Muscle layer of duodenum (tissue), 2 donors: Measurements from ENCODE around the gene THOC1.

Experiments used
- H3K27ac ChIP-seq: one replicate; pipeline ENCODE4 v1.7.0; 2013; ENCODE audit warnings: mild to moderate bottlenecking, low read length
- H3K27me3 ChIP-seq: one replicate; pipeline ENCODE4 v1.7.0; 2013; ENCODE audit warnings: low read depth, mild to moderate bottlenecking, control low read depth, low read length
- H3K36me3 ChIP-seq, 2 donors: one replicate each; pipeline ENCODE4 v1.7.0; 2013; ENCODE audit warnings: low read length in 2 of 2, control low read depth in 1 of 2, mild to moderate bottlenecking in 1 of 2; ENCODE audit not compliant: insufficient read depth in 2 of 2, control insufficient read depth in 1 of 2
- H3K4me1 ChIP-seq, 2 donors: one replicate each; pipeline ENCODE4 v1.7.0; 2013; ENCODE audit warnings: low read length in 2 of 2, mild to moderate bottlenecking in 2 of 2, control low read depth in 1 of 2, moderate library complexity in 1 of 2; ENCODE audit not compliant: insufficient read depth in 2 of 2, control insufficient read depth in 1 of 2
- H3K4me3 ChIP-seq, 2 donors: one replicate each; pipeline ENCODE4 v1.7.0; 2013; ENCODE audit warnings: low read length in 2 of 2, low read depth in 1 of 2, mild to moderate bottlenecking in 1 of 2
- H3K9me3 ChIP-seq, 2 donors: one replicate each; pipeline ENCODE4 v1.7.0; 2013; ENCODE audit warnings: low read length in 2 of 2, control low read depth in 1 of 2, mild to moderate bottlenecking in 1 of 2; ENCODE audit not compliant: control insufficient read depth in 1 of 2
- donor health status: healthy.

THOC1 gene

DNA sequence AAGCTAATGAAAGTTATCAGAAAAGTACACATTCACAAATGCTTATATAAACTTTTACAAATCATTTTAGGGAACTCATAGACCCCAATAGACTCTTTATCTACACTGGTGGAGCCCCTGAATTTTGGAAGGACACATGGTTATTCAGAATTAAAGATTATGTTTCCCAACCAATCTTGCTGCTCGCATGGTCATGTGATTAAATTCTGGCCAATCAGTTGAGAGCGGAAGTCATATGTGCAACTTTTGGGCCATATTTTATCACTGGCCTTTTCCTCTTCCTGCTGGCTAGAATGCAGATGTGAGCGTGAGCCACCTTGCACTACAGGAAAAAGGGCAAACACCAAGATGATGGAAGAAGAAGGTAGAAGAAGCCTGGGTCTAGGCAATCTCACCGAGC lies 19.8 kb downstream of the THOC1 start:
- H3K27me3 ChIP-seq: no peaks in the 10 kb centered on the region
- no peak overlapping the region for H3K27ac ChIP-seq
- H3K9me3 ChIP-seq: no peaks in the 10 kb centered on the region
- H3K36me3 ChIP-seq: peaks cover 55 to 69% of the 10 kb centered on the region in 2 donors
- no peak overlapping the region for H3K4me3 ChIP-seq
- no peaks in the 10 kb centered on the region for H3K4me1 ChIP-seq

- Histone ChIP-seq H3K27ac (no peak overlapping the region), H3K36me3 (peaks cover 45 to 53% of the 10 kb centered on the region in 2 donors)
These were observed 22.5 kb downstream of the THOC1 start for GRCh38 chr18:245282-245847.

DNA sequence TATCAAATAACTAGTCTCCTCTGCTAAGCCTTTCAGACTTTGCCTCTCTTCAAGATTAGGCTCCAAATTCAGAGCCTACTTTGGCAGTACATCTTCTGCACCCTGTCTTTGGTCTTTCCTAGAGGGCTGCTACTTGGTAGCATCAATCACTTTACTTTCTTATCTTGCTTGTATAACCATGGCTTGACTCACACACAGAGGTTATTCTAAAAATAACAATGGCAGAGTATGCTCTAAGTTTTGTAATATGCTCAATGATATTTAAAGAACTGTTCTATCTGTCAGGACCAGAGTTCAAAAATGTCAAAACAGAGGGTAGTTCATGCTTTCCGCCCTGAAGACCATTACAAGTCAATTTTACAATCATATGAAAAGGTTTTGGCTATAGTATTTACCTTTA lies 27.7 kb downstream of the THOC1 start:
- H3K27ac ChIP-seq: no peak overlapping the region
- no peak overlapping the region for H3K4me3 ChIP-seq
- H3K36me3 ChIP-seq: peaks cover 19 to 20% of the 10 kb centered on the region in 2 donors
- no peaks in the 10 kb centered on the region for H3K4me1 ChIP-seq
- no peaks in the 10 kb centered on the region for H3K27me3 ChIP-seq
- no peaks in the 10 kb centered on the region for H3K9me3 ChIP-seq

More at GRCh38 chr18:245282-245847, 22.5 kb downstream of the THOC1 start:
- no peak overlapping the region for H3K4me3 ChIP-seq
- H3K4me1 ChIP-seq: no peaks in the 10 kb centered on the region
- H3K9me3 ChIP-seq: no peaks in the 10 kb centered on the region
- H3K27me3 ChIP-seq: no peaks in the 10 kb centered on the region

GRCh38 chr18:231563-231962 lies 36.3 kb downstream of the THOC1 start:
- H3K36me3 ChIP-seq: peaks cover 8 to 16% of the 10 kb centered on the region in 2 donors
- H3K27ac ChIP-seq: no peak overlapping the region
- no peaks in the 10 kb centered on the region for H3K4me1 ChIP-seq
- no peak overlapping the region for H3K4me3 ChIP-seq
- no peaks in the 10 kb centered on the region for H3K9me3 ChIP-seq
- no peaks in the 10 kb centered on the region for H3K27me3 ChIP-seq

GRCh38 chr18:228586-228985 lies 39.3 kb downstream of the THOC1 start:
- Histone ChIP-seq H3K27me3 (no peaks in the 10 kb centered on the region), H3K27ac (no peak overlapping the region), H3K9me3 (no peaks in the 10 kb centered on the region), H3K4me1 (no peaks in the 10 kb centered on the region), H3K36me3 (peaks cover 27 to 43% of the 10 kb centered on the region in 2 donors), H3K4me3 (no peak overlapping the region)

- Histone ChIP-seq H3K27ac (no peak overlapping the region), H3K4me3 (no peak overlapping the region), H3K9me3 (no peaks in the 10 kb centered on the region), H3K4me1 (no peaks in the 10 kb centered on the region), H3K36me3 (peaks cover 32 to 47% of the 10 kb centered on the region in 2 donors), H3K27me3 (no peaks in the 10 kb centered on the region)
These were observed 39.9 kb downstream of the THOC1 start for GRCh38 chr18:227902-228301.

DNA sequence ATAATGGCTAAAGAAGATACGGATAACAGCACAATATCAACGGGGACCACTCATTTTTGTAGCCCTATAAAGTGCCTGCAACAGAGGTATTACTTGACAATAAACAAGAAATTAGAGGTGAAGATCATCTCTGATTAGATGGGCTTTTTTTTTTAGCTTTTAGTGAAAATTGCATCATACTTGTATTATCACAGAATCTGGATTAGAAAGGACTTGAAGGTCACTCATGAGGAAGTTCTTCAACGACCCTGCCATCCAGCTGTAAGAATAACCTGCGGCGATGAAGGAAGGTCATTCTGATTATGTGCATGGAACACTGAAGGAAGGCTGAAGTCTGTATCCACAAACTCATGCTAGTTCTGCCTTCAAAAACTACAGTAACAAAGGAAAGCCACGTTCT lies 40.5 kb downstream of the THOC1 start:
- no peak overlapping the region for H3K27ac ChIP-seq
- H3K36me3 ChIP-seq: peaks cover 34 to 52% of the 10 kb centered on the region in 2 donors
- H3K9me3 ChIP-seq: no peaks in the 10 kb centered on the region
- H3K27me3 ChIP-seq: no peaks in the 10 kb centered on the region
- H3K4me1 ChIP-seq: no peaks in the 10 kb centered on the region
- H3K4me3 ChIP-seq: no peak overlapping the region

GRCh38 chr18:225745-226144 lies 42.1 kb downstream of the THOC1 start:
- no peaks in the 10 kb centered on the region for H3K9me3 ChIP-seq
- H3K4me3 ChIP-seq: no peak overlapping the region
- no peaks in the 10 kb centered on the region for H3K27me3 ChIP-seq
- H3K36me3 ChIP-seq: peaks cover 34 to 55% of the 10 kb centered on the region in 2 donors
- H3K4me1 ChIP-seq: no peaks in the 10 kb centered on the region
- H3K27ac ChIP-seq: no peak overlapping the region

- H3K27me3 ChIP-seq: no peaks in the 10 kb centered on the region
- no peaks in the 10 kb centered on the region for H3K9me3 ChIP-seq
- H3K4me1 ChIP-seq: no peaks in the 10 kb centered on the region
- H3K4me3 ChIP-seq: no peak overlapping the region
- no peak overlapping the region for H3K27ac ChIP-seq
- peaks cover 48 to 62% of the 10 kb centered on the region in 2 donors for H3K36me3 ChIP-seq
These were observed 47.1 kb downstream of the THOC1 start for GRCh38 chr18:220708-221107.

- Histone ChIP-seq H3K27ac (no peak overlapping the region), H3K4me1 (no peaks in the 10 kb centered on the region), H3K4me3 (no peak overlapping the region), H3K27me3 (no peaks in the 10 kb centered on the region), H3K36me3 (peaks cover 45 to 61% of the 10 kb centered on the region in 2 donors), H3K9me3 (no peaks in the 10 kb centered on the region)
These were observed 50.1 kb downstream of the THOC1 start for GRCh38 chr18:217532-218336.

DNA sequence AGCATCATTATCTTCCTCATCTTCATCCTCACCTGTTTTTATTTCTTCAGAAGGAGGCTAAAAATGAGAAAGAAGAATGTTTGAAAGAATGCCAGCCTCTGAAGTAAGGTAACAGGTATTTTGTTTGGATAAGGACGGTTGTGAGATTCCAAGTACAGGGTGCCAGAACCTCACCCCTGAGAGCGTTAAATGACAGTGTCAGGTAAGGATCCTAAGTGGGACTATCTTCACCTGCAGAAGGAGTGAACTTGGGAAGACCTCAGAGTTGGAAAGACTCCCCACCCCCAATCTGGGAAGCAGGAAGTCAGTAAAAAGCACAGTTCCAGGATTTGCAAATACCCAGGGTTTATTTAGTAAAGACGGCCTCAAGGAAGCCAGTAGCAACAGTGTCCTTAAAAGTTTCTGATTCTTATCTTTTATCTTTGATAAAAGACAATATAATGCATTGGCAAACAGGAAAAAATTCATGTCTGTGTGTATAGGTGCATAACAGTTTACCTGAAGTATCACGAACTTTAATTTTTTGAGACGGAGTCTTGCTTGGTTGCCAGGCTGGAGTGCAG lies 52.3 kb downstream of the THOC1 start:
- Histone ChIP-seq H3K4me1 (no peaks in the 10 kb centered on the region), H3K36me3 (peaks cover 57 to 67% of the 10 kb centered on the region in 2 donors)

More for the DNA sequence above, 52.3 kb downstream of the THOC1 start:
- no peaks in the 10 kb centered on the region for H3K27me3 ChIP-seq
- H3K9me3 ChIP-seq: no peaks in the 10 kb centered on the region
- H3K4me3 ChIP-seq: no peak overlapping the region
- H3K27ac ChIP-seq: no peak overlapping the region
